Measurements from ENCODE around the gene ARHGAP33.

GRCh38 chr19:35730326-35730725 lies 45.0 kb upstream of the ARHGAP33 start:
- TF ChIP-seq POLR2A (IDR thresholded peaks at IDR 0.05; ENCODE audit: low read depth, low read length) (no peak), CHD1 (IDR thresholded peaks at IDR 0.05; ENCODE audit: low read depth, low read length) (no peak), RFX5 (IDR thresholded peaks at IDR 0.05; ENCODE audit: low read depth, low read length) (no peak), BHLHE40 (IDR thresholded peaks at IDR 0.05; ENCODE audit: low read depth, low read length) (no peak), RAD21 (IDR thresholded peaks at IDR 0.05; ENCODE audit: low read length) (no peak), ELK1 (IDR thresholded peaks at IDR 0.05; ENCODE audit: borderline replicate concordance, low read depth, low read length) (no peak), RCOR1 (IDR thresholded peaks at IDR 0.05; ENCODE audit: insufficient replicate concordance, low read length) (no peak), MAFK (IDR thresholded peaks at IDR 0.05; ENCODE audit: low read depth, low read length) (no peak), SMC3 (IDR thresholded peaks at IDR 0.05; ENCODE audit: low read depth, low read length) (no peak), CEBPB (IDR thresholded peaks at IDR 0.05; ENCODE audit: low read depth, low read length) (no peak), MAZ (IDR thresholded peaks at IDR 0.05; ENCODE audit: borderline replicate concordance, low read depth, low read length) (no peak), NFE2L2 (IDR thresholded peaks at IDR 0.05; ENCODE audit: low read depth, low read length) (no peak)
- TF ChIP-seq, protein P1, sequence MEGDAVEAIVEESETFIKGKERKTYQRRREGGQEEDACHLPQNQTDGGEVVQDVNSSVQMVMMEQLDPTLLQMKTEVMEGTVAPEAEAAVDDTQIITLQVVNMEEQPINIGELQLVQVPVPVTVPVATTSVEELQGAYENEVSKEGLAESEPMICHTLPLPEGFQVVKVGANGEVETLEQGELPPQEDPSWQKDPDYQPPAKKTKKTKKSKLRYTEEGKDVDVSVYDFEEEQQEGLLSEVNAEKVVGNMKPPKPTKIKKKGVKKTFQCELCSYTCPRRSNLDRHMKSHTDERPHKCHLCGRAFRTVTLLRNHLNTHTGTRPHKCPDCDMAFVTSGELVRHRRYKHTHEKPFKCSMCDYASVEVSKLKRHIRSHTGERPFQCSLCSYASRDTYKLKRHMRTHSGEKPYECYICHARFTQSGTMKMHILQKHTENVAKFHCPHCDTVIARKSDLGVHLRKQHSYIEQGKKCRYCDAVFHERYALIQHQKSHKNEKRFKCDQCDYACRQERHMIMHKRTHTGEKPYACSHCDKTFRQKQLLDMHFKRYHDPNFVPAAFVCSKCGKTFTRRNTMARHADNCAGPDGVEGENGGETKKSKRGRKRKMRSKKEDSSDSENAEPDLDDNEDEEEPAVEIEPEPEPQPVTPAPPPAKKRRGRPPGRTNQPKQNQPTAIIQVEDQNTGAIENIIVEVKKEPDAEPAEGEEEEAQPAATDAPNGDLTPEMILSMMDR (conservative IDR thresholded peaks at IDR 0.05; ENCODE audit: low read depth, low read length) = no peak

Data from IMR-90 (cell line).